HepG2 (cell line): ENCODE data around the gene TBCCD1. TPM values are rescaled to one million over a fixed set of nuclear protein-coding genes. Genes with fewer than 3 reads are reported as not detected.
A peak's percentile ranks its signal among the peaks of the same experiment; 100 is the strongest.

Source experiments
- FOXA3 ChIP-seq: IDR thresholded peaks from 2 replicates; pipeline ENCODE4 v1.6.1; 2016; ENCODE audit warnings: missing genetic modification reagents, missing compliant biosample characterization
- FOXK2 ChIP-seq: fragments of 450-650 bp; IDR thresholded peaks from 2 replicates; pipeline ENCODE4 v1.6.1; 2016
- HNF1A ChIP-seq, 2 experiments: sonication (generic) in 1 of 2; formaldehyde crosslinking in 1 of 2; IDR thresholded peaks; 2 replicates each; pipeline versions ENCODE4 v1.4.0 to v1.6.1; 2016 to 2020; ENCODE audit warnings: borderline replicate concordance in 1 of 2, low read depth in 1 of 2, mild to moderate bottlenecking in 1 of 2, missing genetic modification reagents in 1 of 2
- MBNL3 ChIP-seq: fragments of 250-450 bp; sonication (Bioruptor Pico); conservative IDR thresholded peaks from 2 replicates; pipeline ENCODE4 v1.8.0; 2022; ENCODE audit warnings: mild to moderate bottlenecking, inconsistent platforms
- PRDM15 ChIP-seq: sonication (generic); formaldehyde crosslinking; IDR thresholded peaks from 2 replicates; pipeline ENCODE4 v1.4.0; 2020; ENCODE audit warnings: missing genetic modification reagents
- SMYD3 ChIP-seq: sonication (generic); formaldehyde crosslinking; IDR thresholded peaks from 2 replicates; pipeline ENCODE4 v1.8.1; 2023; ENCODE audit warnings: mild to moderate bottlenecking, missing genetic modification reagents
- SRSF4 ChIP-seq: fragments of 200-400 bp; formaldehyde crosslinking; IDR thresholded peaks from one replicate; pipeline ENCODE4 v1.6.1; 2018; ENCODE audit warnings: mild to moderate bottlenecking, low read depth, low read length, moderate library complexity; ENCODE audit not compliant: poor library complexity, severe bottlenecking
- SRSF9 ChIP-seq: fragments of 200-400 bp; formaldehyde crosslinking; IDR thresholded peaks from 2 replicates; pipeline ENCODE4 v1.6.1; 2018; ENCODE audit warnings: borderline replicate concordance, mild to moderate bottlenecking, low read depth, low read length; ENCODE audit not compliant: insufficient read depth, poor library complexity, severe bottlenecking
- THAP9 ChIP-seq: sonication (generic); formaldehyde crosslinking; IDR thresholded peaks from 2 replicates; pipeline ENCODE4; 2020; ENCODE audit warnings: missing genetic modification reagents, mild to moderate bottlenecking, borderline replicate concordance
- YY1 ChIP-seq: IDR thresholded peaks from 2 replicates; pipeline ENCODE4 v1.6.1; 2011; ENCODE audit warnings: low read length, low read depth, moderate library complexity, mild to moderate bottlenecking; ENCODE audit not compliant: insufficient read depth, insufficient replicate concordance
- ZNF160 ChIP-seq: sonication (generic); formaldehyde crosslinking; IDR thresholded peaks from 2 replicates; pipeline ENCODE4 v1.8.0; 2022; ENCODE audit warnings: mild to moderate bottlenecking, inconsistent platforms, missing genetic modification reagents
- ZNF180 ChIP-seq: sonication (generic); formaldehyde crosslinking; IDR thresholded peaks from 2 replicates; pipeline ENCODE4 v1.4.0; 2020; ENCODE audit warnings: low read depth, missing genetic modification reagents, borderline replicate concordance
- polyA plus RNA-seq, 8 experiments: library from polyadenylated mRNA; depleted of rRNA in 3 of 8; stranded (reverse) in 7 of 8; unstranded in 1 of 8; fragments of >200 nt; fragmentation: Illumina TruSeq in 4 of 8; extraction: Trizol in 4 of 8; gene quantifications; 2 replicates each; pipeline versions ENCODE4 v1.2.1 to v1.2.3, GENCODE V29; 2011 to 2016; ENCODE audit warnings: low read depth in 4 of 8, missing spikeins in 1 of 8, mixed read lengths in 1 of 8; ENCODE audit not compliant: insufficient read depth in 1 of 8
- total RNA-seq, 5 experiments: library from RNA; depleted of rRNA; stranded (reverse); fragments of >200 nt; fragmentation: Illumina TruSeq; extraction: Trizol; gene quantifications; 2 replicates each; pipeline ENCODE4 v1.2.3, GENCODE V29; 2016; ENCODE audit warnings: low read depth in 1 of 5

The TBCCD1 gene
- total and polyA plus RNA-seq, 2 of the 13 experiments (the other 11 are each of a cell fraction or from before 2014, with no cell fraction given), result 13.6 to 16.2 TPM

- TF ChIP-seq SMYD3, result no peak; the same call in 1 of the 2 replicates
- no peak for TF ChIP-seq YY1
- no peak; the same call in 1 of the 2 replicates for TF ChIP-seq FOXA3 (CRISPR knock-in tag)
- TF ChIP-seq THAP9 (CRISPR knock-in tag), result no peak
- peak; percentile 50 for TF ChIP-seq SRSF9
- TF ChIP-seq SRSF4, result peak; percentile 51
- no peak for TF ChIP-seq FOXK2
- no peak for TF ChIP-seq ZNF180 (CRISPR knock-in tag)
- TF ChIP-seq HNF1A (IDR thresholded peaks at IDR 0.05; ENCODE audit: low read depth), result no peak
- TF ChIP-seq HNF1A (CRISPR knock-in tag; IDR thresholded peaks at IDR 0.05; ENCODE audit: borderline replicate concordance), result peak; percentile 46; the same call in 1 of the 2 replicates
- TF ChIP-seq ZNF160 (CRISPR knock-in tag), result no peak; the same call in 1 of the 2 replicates
- TF ChIP-seq MBNL3 (CRISPR knock-in tag), result no peak
- no peak for TF ChIP-seq PRDM15 (CRISPR knock-in tag)
Observed at GRCh38 chr3:186614597-186615483, 47.7 kb upstream of the TBCCD1 start (continued).
